ENCODE data around the gene GPR21. TPM values are rescaled to one million over a fixed set of nuclear protein-coding genes. Genes with fewer than 3 reads are reported as not detected.

GPR21 gene
- total and polyA plus RNA-seq, 2 experiments from 2014 or later: 0.65 TPM; not detected in 1

DNA sequence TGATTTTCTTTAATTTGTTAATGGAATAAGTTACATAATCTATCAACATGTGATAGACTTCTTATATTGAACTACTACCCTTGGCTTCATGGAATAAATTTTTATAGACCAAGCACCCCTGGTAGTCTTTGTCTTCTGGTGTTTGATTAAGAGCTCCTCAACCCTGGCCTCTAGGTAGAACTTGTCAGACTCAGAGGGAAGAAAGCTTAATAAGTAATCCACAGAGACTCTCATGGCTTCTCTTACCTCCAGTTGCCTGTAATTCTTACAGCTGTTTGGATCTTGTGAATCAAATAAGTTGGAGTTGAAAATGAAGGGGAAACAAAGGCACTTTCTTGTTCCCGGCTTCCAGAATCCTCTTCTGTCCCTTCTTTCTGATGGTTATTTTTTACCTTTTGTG is 7.0 kb upstream of the GPR21 start:
- in situ Hi-C loops (cut with MboI): no loop called here
- Histone ChIP-seq H3K27me3 (replicated peaks; ENCODE audit: insufficient read depth) (no peaks in the 10 kb centered on the region), H3K9me3 (ENCODE audit: low read depth) (no peaks in the 10 kb centered on the region), H3K9ac (no peak overlapping the region), H3K79me2 (ENCODE audit: insufficient read depth) (no peaks in the 10 kb centered on the region), H3K4me1 (ENCODE audit: insufficient read depth) (no peaks in the 10 kb centered on the region), H2AFZ (no peak overlapping the region), H3K36me3 (ENCODE audit: low read depth) (peaks cover 6% of the 10 kb centered on the region; the same call in 1 of the 2 replicates), H3F3A (ENCODE audit: insufficient read depth) (no peaks in the 10 kb centered on the region), H3K9me2 (ENCODE audit: insufficient read depth) (no peaks in the 10 kb centered on the region), H3K27ac (no peak overlapping the region), H3K4me3 (no peak overlapping the region), H3K4me2 (ENCODE audit: unreplicated experiment) (no peak overlapping the region), H4K20me1 (ENCODE audit: insufficient read depth) (no peaks in the 10 kb centered on the region)
- no peak for TF ChIP-seq EZH2 (IDR thresholded peaks at IDR 0.05; ENCODE audit: insufficient read depth, poor library complexity, severe bottlenecking)
- TF ChIP-seq EZH2phosphoT487 (IDR thresholded peaks at IDR 0.05; ENCODE audit: insufficient read depth, low read depth): no peak
- WGBS, 2 experiments (ENCODE audit: low coverage in 1 of 2, low lambda C conversion rate in 2 of 2, missing lambda C conversion rate in 2 of 2): 100% methylated on average over 1 of the region's 1 CpG
- no peak for DNase-seq

GRCh38 chr9:123027517-123027916 is 6.0 kb upstream of the GPR21 start:
- no peaks in the 10 kb centered on the region for H3K79me2 ChIP-seq (ENCODE audit: insufficient read depth)
- no peaks in the 10 kb centered on the region for H3K36me3 ChIP-seq (ENCODE audit: low read depth)
- no peak overlapping the region for H3K4me3 ChIP-seq
- no peaks in the 10 kb centered on the region for H3K9me3 ChIP-seq (ENCODE audit: low read depth)
- H3K27me3 ChIP-seq (replicated peaks; ENCODE audit: insufficient read depth): no peaks in the 10 kb centered on the region
- H3F3A ChIP-seq (ENCODE audit: insufficient read depth): no peaks in the 10 kb centered on the region
- no peak overlapping the region for H3K27ac ChIP-seq
- H3K4me1 ChIP-seq (ENCODE audit: insufficient read depth): no peaks in the 10 kb centered on the region
- H3K4me2 ChIP-seq (ENCODE audit: unreplicated experiment): no peak overlapping the region
- H2AFZ ChIP-seq: no peak overlapping the region
- 46 to 51% methylated on average over 3 of the region's 3 CpGs for WGBS, 2 experiments (ENCODE audit: low coverage in 1 of 2, low lambda C conversion rate in 2 of 2, missing lambda C conversion rate in 2 of 2)
- no peak overlapping the region for H3K9ac ChIP-seq
- no peak for DNase-seq
- in situ Hi-C loops (cut with MboI): no loop called here
- no peaks in the 10 kb centered on the region for H4K20me1 ChIP-seq (ENCODE audit: insufficient read depth)
- no peaks in the 10 kb centered on the region for H3K9me2 ChIP-seq (ENCODE audit: insufficient read depth)
- TF ChIP-seq EZH2 (IDR thresholded peaks at IDR 0.05; ENCODE audit: insufficient read depth, poor library complexity, severe bottlenecking) (no peak), EZH2phosphoT487 (IDR thresholded peaks at IDR 0.05; ENCODE audit: insufficient read depth, low read depth) (no peak)

DNA sequence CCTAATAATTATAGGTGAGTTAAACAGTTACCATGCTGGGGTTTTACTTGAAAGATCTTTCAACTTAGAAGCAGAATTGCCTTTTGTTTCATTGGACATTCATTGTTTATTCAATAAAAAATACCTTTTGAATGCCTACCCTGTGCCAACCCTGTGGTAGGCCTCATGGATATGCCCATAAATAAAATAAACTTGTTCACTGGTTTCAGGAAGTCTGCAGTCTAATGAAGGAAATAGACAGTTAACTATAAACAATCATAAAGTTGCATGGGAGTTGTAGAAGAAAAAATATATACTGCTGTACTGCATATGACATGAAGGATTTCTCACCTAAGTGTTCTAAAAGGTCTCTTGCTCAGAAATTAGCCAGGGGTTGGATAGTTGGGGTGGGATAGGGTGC is 5.3 kb upstream of the GPR21 start:
- H3K27ac ChIP-seq: no peak overlapping the region
- H4K20me1 ChIP-seq (ENCODE audit: insufficient read depth): no peaks in the 10 kb centered on the region
- H3K4me1 ChIP-seq (ENCODE audit: insufficient read depth): no peaks in the 10 kb centered on the region
- in situ Hi-C loops (cut with MboI): no loop called here
- H3K79me2 ChIP-seq (ENCODE audit: insufficient read depth): no peaks in the 10 kb centered on the region
- DNase-seq: no peak
- no peaks in the 10 kb centered on the region for H3K27me3 ChIP-seq (replicated peaks; ENCODE audit: insufficient read depth)
- no peaks in the 10 kb centered on the region for H3K9me3 ChIP-seq (ENCODE audit: low read depth)
- H2AFZ ChIP-seq: no peak overlapping the region
- no peak overlapping the region for H3K4me3 ChIP-seq
- no peak overlapping the region for H3K4me2 ChIP-seq (ENCODE audit: unreplicated experiment)
- H3K9me2 ChIP-seq (ENCODE audit: insufficient read depth): no peaks in the 10 kb centered on the region
- H3K36me3 ChIP-seq (ENCODE audit: low read depth): no peaks in the 10 kb centered on the region
- H3F3A ChIP-seq (ENCODE audit: insufficient read depth): no peaks in the 10 kb centered on the region
- H3K9ac ChIP-seq: no peak overlapping the region
- no peak for TF ChIP-seq EZH2 (IDR thresholded peaks at IDR 0.05; ENCODE audit: insufficient read depth, poor library complexity, severe bottlenecking)

GRCh38 chr9:123028973-123029372 is 4.5 kb upstream of the GPR21 start:
- Histone ChIP-seq H3F3A (ENCODE audit: insufficient read depth) (no peaks in the 10 kb centered on the region), H3K4me2 (ENCODE audit: unreplicated experiment) (no peak overlapping the region), H3K27me3 (replicated peaks; ENCODE audit: insufficient read depth) (no peaks in the 10 kb centered on the region), H3K4me1 (ENCODE audit: insufficient read depth) (no peaks in the 10 kb centered on the region), H4K20me1 (ENCODE audit: insufficient read depth) (no peaks in the 10 kb centered on the region), H3K36me3 (ENCODE audit: low read depth) (no peaks in the 10 kb centered on the region), H3K4me3 (no peak overlapping the region), H3K27ac (no peak overlapping the region), H3K9me2 (ENCODE audit: insufficient read depth) (no peaks in the 10 kb centered on the region), H3K9me3 (ENCODE audit: low read depth) (no peaks in the 10 kb centered on the region), H3K79me2 (ENCODE audit: insufficient read depth) (no peaks in the 10 kb centered on the region), H3K9ac (no peak overlapping the region), H2AFZ (no peak overlapping the region)
- DNase-seq: no peak
- WGBS, 2 experiments (ENCODE audit: low coverage in 1 of 2, low lambda C conversion rate in 2 of 2, missing lambda C conversion rate in 2 of 2): 96 to 98% methylated on average over 3 of the region's 3 CpGs
- in situ Hi-C loops (cut with MboI): no loop called here
- no peak for TF ChIP-seq EZH2phosphoT487 (IDR thresholded peaks at IDR 0.05; ENCODE audit: insufficient read depth, low read depth)
- TF ChIP-seq EZH2 (IDR thresholded peaks at IDR 0.05; ENCODE audit: insufficient read depth, poor library complexity, severe bottlenecking): no peak

DNA sequence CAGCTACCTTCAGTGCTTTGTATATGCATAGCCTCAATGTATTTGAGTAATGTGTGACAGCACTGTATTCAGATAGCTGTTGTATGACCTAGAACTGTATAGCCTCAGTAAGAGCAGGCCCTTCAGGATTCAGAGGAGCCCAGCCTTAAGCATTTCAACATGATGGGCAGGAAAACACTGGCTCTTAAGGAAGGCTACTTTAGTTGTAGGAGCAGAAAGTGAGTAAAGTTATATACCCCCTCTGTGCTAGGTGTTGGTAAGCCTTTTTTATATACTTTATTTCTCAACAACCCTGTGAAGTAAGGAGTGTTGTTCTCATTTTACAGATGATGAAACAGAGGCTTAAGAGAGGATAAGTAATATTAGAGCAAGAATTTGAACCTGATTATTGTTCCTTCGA is 1.5 kb upstream of the GPR21 start:
- peaks cover 4% of the 10 kb centered on the region; the same call in 1 of the 2 replicates for H3F3A ChIP-seq (ENCODE audit: insufficient read depth)
- no peak overlapping the region for H3K4me3 ChIP-seq
- in situ Hi-C loops (cut with MboI): no loop called here
- H3K9me3 ChIP-seq (ENCODE audit: low read depth): no peaks in the 10 kb centered on the region
- no peak for DNase-seq
- H3K9ac ChIP-seq: no peak overlapping the region
- no peaks in the 10 kb centered on the region for H3K9me2 ChIP-seq (ENCODE audit: insufficient read depth)
- TF ChIP-seq EZH2phosphoT487 (IDR thresholded peaks at IDR 0.05; ENCODE audit: insufficient read depth, low read depth) (no peak), EZH2 (IDR thresholded peaks at IDR 0.05; ENCODE audit: insufficient read depth, poor library complexity, severe bottlenecking) (no peak)
- H3K79me2 ChIP-seq (ENCODE audit: insufficient read depth): no peaks in the 10 kb centered on the region
- no peak overlapping the region for H3K4me2 ChIP-seq (ENCODE audit: unreplicated experiment)
- H2AFZ ChIP-seq: no peak overlapping the region
- 0 out of 2 replicates have a peak, but pooled peaks cover under 1% of the 10 kb centered on the region for H4K20me1 ChIP-seq (ENCODE audit: insufficient read depth)
- no peaks in the 10 kb centered on the region for H3K36me3 ChIP-seq (ENCODE audit: low read depth)
- H3K27ac ChIP-seq: no peak overlapping the region
- no peaks in the 10 kb centered on the region for H3K27me3 ChIP-seq (replicated peaks; ENCODE audit: insufficient read depth)
- WGBS, 2 experiments (ENCODE audit: low coverage in 1 of 2, low lambda C conversion rate in 2 of 2, missing lambda C conversion rate in 2 of 2): 49 to 50% methylated on average over 1 of the region's 1 CpG
- peaks cover 9% of the 10 kb centered on the region for H3K4me1 ChIP-seq (ENCODE audit: insufficient read depth)
